Activated CD8-positive, alpha-beta T cell treated with anti-CD3 and anti-CD28 coated beads for 36 hours (primary cell): ENCODE data around the gene MAP3K13. TPM values are rescaled to one million over a fixed set of nuclear protein-coding genes. Genes with fewer than 3 reads are reported as not detected.
"Not testable (repeated sequence)": the region's sequence is repeated elsewhere in the genome, so short reads cannot be mapped to it uniquely, and the experiment has no call there.

Experiments used
- ATAC-seq: fragments of 200-7000 bp; cut with Tn5 transposase; one replicate; pipeline ENCODE4 v1.10.0; 2021; ENCODE audit warnings: mild to moderate bottlenecking, moderate library complexity
- CTCF ChIA-PET: fragments of 350-600 bp; sonication (Branson Sonifier 250); formaldehyde crosslinking; loops from one replicate; lab custom pipeline; 2021; ENCODE audit warnings: antibody characterized with exemption; lab: Charles Lee
- POLR2A ChIA-PET: fragments of 350-600 bp; sonication (Branson Sonifier 250); formaldehyde crosslinking; loops from one replicate; lab custom pipeline; 2021; ENCODE audit warnings: antibody characterized with exemption; lab: Charles Lee
- DNase-seq: peaks from one replicate; pipeline ENCODE4 v3.0.0-alpha.2; 2020
- H3K27ac Mint-ChIP-seq: one replicate; pipeline ENCODE4 v1.8.0; 2021; ENCODE audit warnings: mild to moderate bottlenecking, mixed read lengths
- H3K27me3 Mint-ChIP-seq: one replicate; pipeline ENCODE4 v1.8.0; 2021; ENCODE audit warnings: mixed read lengths
- H3K36me3 Mint-ChIP-seq: one replicate; pipeline ENCODE4 v1.8.0; 2021; ENCODE audit warnings: low read depth, mixed read lengths
- H3K4me1 Mint-ChIP-seq: one replicate; pipeline ENCODE4 v1.8.0; 2021; ENCODE audit warnings: low read depth, mixed read lengths
- H3K4me3 Mint-ChIP-seq: one replicate; pipeline ENCODE4 v1.8.0; 2021; ENCODE audit warnings: mild to moderate bottlenecking, moderate library complexity, mixed read lengths
- H3K9me3 Mint-ChIP-seq: one replicate; pipeline ENCODE4 v1.8.0; 2021; ENCODE audit warnings: mixed read lengths
- CTCF ChIP-seq: fragments of 200-600 bp; IDR thresholded peaks from one replicate; pipeline ENCODE4 v1.8.0; 2022; ENCODE audit warnings: antibody characterized with exemption, mild to moderate bottlenecking
- intact Hi-C: fragments of 100-400 bp; cut with micrococcal nuclease; formaldehyde crosslinking; loops from one replicate; pipeline ENCODE4 v1.10.0; 2022
- total RNA-seq, 2 experiments: library from RNA; stranded (reverse); gene quantifications; one replicate each; pipeline ENCODE4 v1.2.3, GENCODE V29; 2021

MAP3K13 gene
- total RNA-seq, 2 experiments from 2014 or later: 8.9 to 10.2 TPM

GRCh38 chr3:185381320-185382058 lies 18.6 kb downstream of the MAP3K13 start:
- Mint-ChIP-seq H3K27ac (no peak overlapping the region), H3K9me3 (no peaks in the 10 kb centered on the region), H3K27me3 (peaks cover 5% of the 10 kb centered on the region), H3K4me1 (no peaks in the 10 kb centered on the region), H3K36me3 (no peaks in the 10 kb centered on the region), H3K4me3 (no peak overlapping the region)
- DNase-seq: no peak
- POLR2A ChIA-PET: no interaction called here
- no peak for TF ChIP-seq CTCF
- CTCF ChIA-PET: no interaction called here
- intact Hi-C loops: no loop called here
- no peak for ATAC-seq

GRCh38 chr3:185382154-185382553 lies 19.2 kb downstream of the MAP3K13 start:
- ATAC-seq: no peak
- Mint-ChIP-seq H3K27ac (no peak overlapping the region), H3K4me3 (no peak overlapping the region), H3K36me3 (no peaks in the 10 kb centered on the region), H3K9me3 (no peaks in the 10 kb centered on the region), H3K27me3 (peaks cover 5% of the 10 kb centered on the region), H3K4me1 (no peaks in the 10 kb centered on the region)
- DNase-seq: no peak
- TF ChIP-seq CTCF: no peak
- CTCF ChIA-PET: no interaction called here
- POLR2A ChIA-PET: no interaction called here
- intact Hi-C loops: no loop called here

GRCh38 chr3:185386515-185386914 lies 23.6 kb downstream of the MAP3K13 start:
- H3K27ac Mint-ChIP-seq, H3K9me3 Mint-ChIP-seq, H3K4me3 Mint-ChIP-seq, H3K4me1 Mint-ChIP-seq, CTCF ChIA-PET, intact Hi-C loops, H3K27me3 Mint-ChIP-seq, H3K36me3 Mint-ChIP-seq, ATAC-seq, DNase-seq: not testable (repeated sequence)
- POLR2A ChIA-PET: interaction anchor here (1.1 kb wide), 1 partner anchor 75 kb away, joined by 3 read pairs; no protein-coding TSS in a partner anchor

GRCh38 chr3:185387646-185388045 lies 24.7 kb downstream of the MAP3K13 start:
- TF ChIP-seq CTCF: no peak
- H3K4me3 Mint-ChIP-seq: no peak overlapping the region
- DNase-seq (no peak), ATAC-seq (no peak)
- H3K4me1 Mint-ChIP-seq: no peaks in the 10 kb centered on the region
- ChIA-PET CTCF (no interaction called here), POLR2A (interaction anchor here (0.7 to 1.1 kb wide), 2 partner anchors 74 to 540 kb away, joined by 3 to 4 read pairs; no protein-coding TSS in a partner anchor)
- H3K27ac Mint-ChIP-seq: no peak overlapping the region
- H3K27me3 Mint-ChIP-seq: peaks cover 10% of the 10 kb centered on the region
- H3K9me3 Mint-ChIP-seq: no peaks in the 10 kb centered on the region
- intact Hi-C loops: no loop called here
- no peaks in the 10 kb centered on the region for H3K36me3 Mint-ChIP-seq

- H3K4me3 Mint-ChIP-seq: no peak overlapping the region
- H3K27me3 Mint-ChIP-seq: peaks cover 5% of the 10 kb centered on the region
- ATAC-seq (no peak), DNase-seq (no peak)
- TF ChIP-seq CTCF: no peak
- H3K9me3 Mint-ChIP-seq: no peaks in the 10 kb centered on the region
- no peak overlapping the region for H3K27ac Mint-ChIP-seq
- H3K36me3 Mint-ChIP-seq: no peaks in the 10 kb centered on the region
- no peaks in the 10 kb centered on the region for H3K4me1 Mint-ChIP-seq
- ChIA-PET POLR2A (no interaction called here), CTCF (no interaction called here)
- intact Hi-C loops: no loop called here
These were observed 30.1 kb downstream of the MAP3K13 start for GRCh38 chr3:185393055-185393454.
